GM06990 (cell line): ENCODE results near the gene SPEM3.

Experiments
- DNase-seq: peaks from one replicate; pipeline ENCODE4 v3.0.0-alpha.2; 2011; ENCODE audit not compliant: insufficient read length; ENCODE audit errors: extremely low read depth
- H3K27me3 ChIP-seq: replicated peaks from 2 replicates; pipeline ENCODE4 v1.6.0; 2011; ENCODE audit warnings: low read length; ENCODE audit not compliant: control insufficient read depth, insufficient read depth
- H3K36me3 ChIP-seq: 2 replicates; pipeline ENCODE4 v1.5.1; 2011; ENCODE audit warnings: low read length; ENCODE audit not compliant: control insufficient read depth, insufficient read depth
- H3K4me3 ChIP-seq: replicated peaks from 2 replicates; pipeline ENCODE4 v1.5.1; 2011; ENCODE audit warnings: low read depth, mild to moderate bottlenecking, control low read depth, low read length
- CTCF ChIP-seq: IDR thresholded peaks from 2 replicates; pipeline ENCODE4 v1.5.1; 2011; ENCODE audit warnings: low read length, control low read depth, mild to moderate bottlenecking, inconsistent platforms; ENCODE audit not compliant: insufficient read depth, poor library complexity, severe bottlenecking

The SPEM3 gene

GRCh38 chr17:7465597-7466275 is 37.1 kb downstream of the SPEM3 start:
- Histone ChIP-seq H3K36me3 (peaks cover 4% of the 10 kb centered on the region), H3K4me3 (no peak overlapping the region), H3K27me3 (no peaks in the 10 kb centered on the region)
- no peak for DNase-seq
- TF ChIP-seq CTCF: no peak

DNA sequence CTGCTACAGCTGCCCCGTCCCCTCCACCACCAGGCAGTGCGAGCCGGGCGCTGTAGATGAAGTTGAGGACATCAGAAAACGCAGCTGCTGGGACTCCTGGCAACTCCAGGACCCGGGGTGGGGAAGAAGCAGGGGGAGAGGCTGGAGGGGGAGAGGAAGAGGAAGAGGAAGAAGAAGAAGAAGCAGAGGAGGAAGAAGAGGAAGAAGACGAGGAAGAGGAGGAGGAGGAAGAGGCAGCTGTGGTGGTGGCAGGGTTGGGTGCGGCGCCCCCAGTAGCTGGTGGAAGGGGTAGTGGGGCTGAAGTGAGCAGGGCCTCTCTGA is 37.6 kb downstream of the SPEM3 start:
- H3K4me3 ChIP-seq: no peak overlapping the region
- no peak for TF ChIP-seq CTCF
- H3K36me3 ChIP-seq: peaks cover 4% of the 10 kb centered on the region
- H3K27me3 ChIP-seq: no peaks in the 10 kb centered on the region
- DNase-seq: no peak

- H3K4me3 ChIP-seq: no peak overlapping the region
- peaks cover 4% of the 10 kb centered on the region for H3K36me3 ChIP-seq
- no peaks in the 10 kb centered on the region for H3K27me3 ChIP-seq
- no peak for DNase-seq
- TF ChIP-seq CTCF: no peak
Observed at GRCh38 chr17:7466639-7467341, 38.1 kb downstream of the SPEM3 start.

DNA sequence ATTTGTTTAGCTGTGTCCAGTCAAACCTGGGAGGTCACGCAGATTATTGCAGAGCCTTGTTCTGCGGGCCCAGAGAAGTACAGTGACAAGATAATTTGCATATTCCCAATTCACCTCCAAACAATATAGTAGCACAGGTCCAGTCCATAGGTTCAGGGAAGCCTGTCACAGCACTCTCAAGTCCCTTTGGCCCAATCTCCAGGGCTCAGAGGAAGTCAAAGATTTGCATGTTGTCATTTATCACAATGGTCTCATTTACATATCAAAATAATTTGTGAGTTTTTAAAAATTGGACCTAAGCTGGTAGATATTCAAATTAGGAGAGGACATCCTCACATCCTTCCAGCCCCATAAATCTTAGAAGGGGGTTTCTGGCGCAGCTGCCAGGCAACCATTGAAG is 38.8 kb downstream of the SPEM3 start:
- TF ChIP-seq CTCF: no peak
- Histone ChIP-seq H3K36me3 (peaks cover 4% of the 10 kb centered on the region), H3K4me3 (no peak overlapping the region), H3K27me3 (no peaks in the 10 kb centered on the region)
- no peak for DNase-seq

- no peak for TF ChIP-seq CTCF
- no peak for DNase-seq
- no peak overlapping the region for H3K4me3 ChIP-seq
- peaks cover 4% of the 10 kb centered on the region for H3K36me3 ChIP-seq
- no peaks in the 10 kb centered on the region for H3K27me3 ChIP-seq
Observed at GRCh38 chr17:7468290-7468689, 39.6 kb downstream of the SPEM3 start.
